ENCODE measurements around the gene IMPDH2.

DNA sequence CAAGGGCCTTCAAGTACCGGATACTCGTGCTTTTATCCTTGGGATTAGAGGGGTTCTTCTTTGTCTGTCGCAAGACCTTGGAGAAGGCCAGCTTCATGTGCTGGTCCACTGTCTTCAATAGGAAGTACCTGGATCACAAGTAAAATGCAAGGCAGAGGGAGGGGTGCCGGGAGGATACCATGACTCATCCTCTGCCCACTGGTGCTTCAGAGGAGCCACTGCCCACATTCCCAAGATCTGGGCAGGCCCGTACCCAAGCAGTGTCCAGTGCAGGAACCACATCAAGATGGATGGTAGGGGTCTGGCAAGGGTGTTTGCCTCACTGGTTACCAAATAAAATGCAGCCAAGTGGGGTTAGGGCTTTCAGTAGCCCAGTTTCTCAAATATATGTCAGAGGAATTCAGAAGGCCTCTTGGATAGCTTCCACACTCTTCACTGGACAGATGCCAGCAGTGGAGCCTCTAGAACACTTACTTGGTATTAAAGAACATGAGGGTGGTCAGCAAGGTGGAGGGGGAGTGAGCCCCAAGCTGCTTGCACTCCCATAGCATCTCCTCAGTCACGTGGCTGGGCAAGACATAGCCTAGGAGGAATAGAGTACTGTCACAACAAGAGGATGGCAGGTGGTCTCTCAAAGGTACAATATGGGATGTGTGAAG is 3.6 kb upstream of the IMPDH2 start:
- TF ChIP-seq POLR2A (IDR thresholded peaks at IDR 0.05; ENCODE audit: low read depth, low read length) = no peak
- no peak for TF ChIP-seq TAF1 (IDR thresholded peaks at IDR 0.05; ENCODE audit: borderline replicate concordance, low read depth, low read length)
- no peak for TF ChIP-seq POLR2AphosphoS5 (IDR thresholded peaks at IDR 0.05; ENCODE audit: low read depth, low read length)
